IPS-18c (cell line): ENCODE measurements around the gene CFAP45.

Experiments
- H3K4me3 ChIP-seq: 2 replicates; pipeline ENCODE4 v1.7.0; 2013; ENCODE audit warnings: low read depth, mild to moderate bottlenecking, low read length, moderate library complexity; ENCODE audit not compliant: insufficient read depth
- H3K9me3 ChIP-seq: one replicate; pipeline ENCODE4 v1.6.1; 2013; ENCODE audit warnings: mild to moderate bottlenecking, low read length, moderate library complexity; ENCODE audit not compliant: control insufficient read depth, insufficient read depth

Gene CFAP45

DNA sequence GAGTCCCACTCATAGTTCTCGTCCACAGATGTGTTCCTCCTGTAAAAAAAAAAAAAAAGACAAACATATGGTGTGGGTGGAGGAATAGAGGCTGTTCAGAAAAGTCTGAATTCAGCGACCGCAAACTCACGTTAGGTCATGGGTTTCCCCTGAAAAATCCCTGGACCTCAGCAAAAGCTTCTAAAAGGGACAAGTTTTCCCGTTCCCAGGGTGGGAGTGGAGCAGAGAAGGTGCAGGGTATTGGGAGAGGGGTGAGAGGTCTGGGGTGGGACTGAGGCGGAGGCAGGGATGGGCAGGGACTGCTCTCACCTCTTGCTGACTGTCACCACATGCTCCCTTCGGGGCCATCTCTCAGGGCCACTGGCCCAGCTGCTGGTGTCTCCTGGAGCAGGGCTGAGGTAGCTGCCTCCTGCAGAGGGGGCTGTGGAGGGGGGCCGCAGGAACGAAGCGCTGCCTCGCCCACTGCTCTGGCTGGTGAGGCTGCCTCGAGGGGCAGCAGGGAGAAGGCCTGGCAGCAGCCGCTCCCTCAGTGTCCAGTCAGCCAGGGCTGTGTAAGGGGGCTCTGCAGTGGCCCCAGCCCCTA lies 28.0 kb upstream of the CFAP45 start:
- Histone ChIP-seq H3K9me3 (no peaks in the 10 kb centered on the region), H3K4me3 (no peak overlapping the region)

- H3K9me3 ChIP-seq = no peaks in the 10 kb centered on the region
- H3K4me3 ChIP-seq = no peak overlapping the region
These were observed 27.4 kb upstream of the CFAP45 start for GRCh38 chr1:159927211-159927848.

DNA sequence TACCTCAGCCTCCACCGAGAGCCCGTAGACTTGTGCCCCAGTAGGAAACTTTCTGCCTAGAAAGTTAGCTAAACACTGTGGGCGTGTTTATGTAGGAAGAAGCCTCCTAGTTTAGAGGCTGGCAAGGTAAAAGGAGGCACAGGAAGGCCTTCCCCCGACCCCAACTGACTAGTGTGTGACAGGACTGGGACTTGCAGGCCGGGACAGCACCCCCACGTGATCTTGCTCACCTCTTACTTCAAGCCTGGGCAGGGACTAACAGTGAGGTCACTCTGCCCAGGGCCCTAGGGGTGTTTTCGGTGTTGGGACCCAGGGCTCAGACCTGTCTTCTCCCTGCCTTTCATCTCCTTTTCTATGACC lies 25.7 kb upstream of the CFAP45 start:
- Histone ChIP-seq H3K9me3 (no peaks in the 10 kb centered on the region), H3K4me3 (peak overlapping the region; percentile 86)

GRCh38 chr1:159924791-159925718 lies 25.1 kb upstream of the CFAP45 start, which contains the start of gene TAGLN2:
Gene TAGLN2, minus strand, starts transcription at chr1:159925507. Its CDS starts 4,998 bp downstream, at chr1:159920509.
- H3K4me3 ChIP-seq = peak within 1 kb of the TSS; percentile 86
- no peaks in the 10 kb centered on the region for H3K9me3 ChIP-seq

GRCh38 chr1:159924025-159924790 lies 24.2 kb upstream of the CFAP45 start:
- H3K4me3 ChIP-seq = peak overlapping the region; percentile 86
- H3K9me3 ChIP-seq = no peaks in the 10 kb centered on the region

DNA sequence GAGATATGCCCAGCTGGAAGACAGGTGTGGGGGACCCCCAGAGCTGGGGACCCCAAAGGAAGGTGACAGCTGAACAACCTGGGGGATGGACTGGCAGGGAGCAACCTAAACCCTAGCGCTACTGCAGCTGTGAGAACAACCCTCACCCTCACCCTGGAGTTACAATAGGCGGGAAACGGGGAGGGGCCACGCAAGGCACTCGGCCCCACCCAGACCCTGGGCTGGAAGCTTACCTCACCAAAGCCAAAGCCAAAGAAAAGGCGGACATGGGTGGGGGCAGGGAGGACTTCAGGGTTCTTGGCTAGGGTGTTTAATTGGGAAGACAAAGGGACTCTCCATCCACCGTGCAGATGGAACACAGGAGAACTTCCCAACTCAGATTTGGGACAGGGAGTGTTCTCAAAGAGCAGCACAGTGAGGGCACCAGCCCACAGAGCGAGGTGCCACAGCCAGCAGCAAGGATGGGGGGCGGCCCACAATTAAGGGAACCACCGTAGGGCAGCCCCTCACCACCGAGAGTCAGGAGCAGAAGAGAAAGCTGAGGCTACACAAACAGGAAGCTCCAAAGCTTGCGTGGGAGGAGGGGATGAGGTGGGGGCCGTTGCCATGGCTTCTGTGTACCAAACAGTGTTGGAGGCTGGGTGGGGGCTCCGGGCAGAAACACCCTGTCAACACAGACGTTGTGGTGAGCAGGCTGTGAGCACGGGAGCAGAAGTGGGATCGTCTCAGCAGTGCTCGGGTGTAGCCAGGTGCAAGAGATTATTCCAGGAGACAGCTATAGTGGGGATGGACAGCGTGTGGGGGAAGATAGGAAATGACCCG lies 23.4 kb upstream of the CFAP45 start:
- Histone ChIP-seq H3K9me3 (no peaks in the 10 kb centered on the region), H3K4me3 (peak overlapping the region; percentile 86)

DNA sequence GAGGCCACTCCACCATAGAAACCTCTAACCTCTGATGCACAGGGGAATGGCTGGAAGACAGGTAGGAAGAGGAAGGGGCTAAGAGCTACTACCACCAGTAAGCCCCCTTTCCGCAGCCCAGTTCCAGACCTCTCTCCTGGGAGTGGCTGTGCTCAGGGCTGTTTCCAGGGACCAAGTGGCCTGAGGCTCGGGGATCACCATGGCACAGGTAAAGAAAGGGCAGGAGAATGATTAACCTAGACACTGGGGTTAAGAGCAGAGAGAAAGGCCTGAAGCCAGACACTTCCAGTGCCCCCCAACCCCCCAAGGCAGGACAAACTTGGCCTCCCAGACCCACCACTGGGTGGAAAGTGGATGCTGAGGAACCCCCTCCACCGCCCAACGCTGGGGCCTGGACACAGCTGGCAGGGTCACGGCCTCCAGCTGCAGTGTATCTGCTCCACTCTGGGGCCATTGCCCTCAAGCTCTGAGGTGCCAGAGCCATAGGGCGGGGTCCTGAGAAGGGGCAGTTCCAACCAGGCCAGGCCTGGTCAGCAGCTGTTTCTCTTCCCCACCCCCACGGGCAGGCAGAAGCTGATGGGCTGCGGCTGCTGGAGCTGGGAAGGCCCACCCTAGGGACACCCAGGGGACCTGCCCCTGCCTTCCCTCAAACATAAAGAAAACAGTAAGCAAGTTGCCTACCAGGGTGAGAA lies 22.7 kb upstream of the CFAP45 start:
- Histone ChIP-seq H3K4me3 (no peak overlapping the region; the same call in 1 of the 2 replicates), H3K9me3 (no peaks in the 10 kb centered on the region)

GRCh38 chr1:159921700-159922504 lies 21.9 kb upstream of the CFAP45 start:
- Histone ChIP-seq H3K9me3 (no peaks in the 10 kb centered on the region), H3K4me3 (no peak overlapping the region)

DNA sequence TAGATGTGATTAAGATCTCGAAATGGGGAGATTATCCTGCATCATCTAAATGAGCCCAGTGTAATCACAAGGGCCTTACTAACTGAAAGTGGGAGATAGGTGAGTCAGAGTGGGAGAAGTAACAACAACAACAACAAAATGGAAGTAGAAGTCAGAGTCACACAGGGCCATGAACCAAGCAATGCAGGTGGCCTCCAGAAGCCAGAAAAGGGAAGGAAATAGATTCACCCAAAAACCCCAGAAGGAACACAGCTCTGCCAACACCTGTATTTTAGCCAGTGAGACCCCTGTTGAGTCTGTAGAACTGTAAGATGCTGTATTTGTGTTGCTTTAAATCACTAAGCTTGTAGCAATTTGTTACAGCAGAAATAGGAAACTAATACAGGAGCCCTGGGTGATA lies 21.3 kb upstream of the CFAP45 start:
- Histone ChIP-seq H3K4me3 (no peak overlapping the region), H3K9me3 (no peaks in the 10 kb centered on the region)

- Histone ChIP-seq H3K4me3 (no peak overlapping the region), H3K9me3 (no peaks in the 10 kb centered on the region)
These were observed 20.7 kb upstream of the CFAP45 start for GRCh38 chr1:159920651-159921050.

GRCh38 chr1:159920202-159920601 lies 20.2 kb upstream of the CFAP45 start:
- Histone ChIP-seq H3K4me3 (no peak overlapping the region), H3K9me3 (no peaks in the 10 kb centered on the region)

DNA sequence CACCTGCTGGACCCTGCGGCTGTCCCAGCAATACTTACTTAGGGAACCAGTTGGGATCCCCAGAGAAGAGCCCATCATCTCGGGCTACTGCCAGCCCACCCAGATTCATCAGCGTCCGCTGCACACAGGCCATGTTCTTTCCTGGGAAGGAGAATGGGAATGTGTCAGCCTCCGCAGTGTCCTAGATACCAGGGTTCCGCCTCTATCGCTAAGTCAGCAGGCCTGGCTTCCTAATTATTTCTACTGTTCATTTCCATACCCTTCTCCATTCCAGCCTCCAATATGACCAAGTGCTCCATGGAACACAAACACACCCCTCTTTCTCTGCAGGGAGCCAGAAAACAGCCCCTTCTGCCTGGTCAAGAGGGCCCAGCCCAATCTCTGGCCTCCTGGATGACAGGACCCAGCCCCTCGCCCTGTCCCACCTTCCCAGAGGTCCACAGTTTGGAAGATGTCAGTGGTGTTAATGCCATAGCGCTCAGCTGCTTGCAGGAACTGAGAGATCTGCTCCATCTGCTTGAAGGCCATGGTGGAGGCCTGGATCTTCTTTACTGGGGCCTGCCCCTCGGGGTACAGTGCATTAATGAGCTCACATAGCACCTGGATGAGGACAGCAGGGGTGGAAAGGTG lies 19.4 kb upstream of the CFAP45 start:
- H3K9me3 ChIP-seq = no peaks in the 10 kb centered on the region
- no peak overlapping the region for H3K4me3 ChIP-seq

DNA sequence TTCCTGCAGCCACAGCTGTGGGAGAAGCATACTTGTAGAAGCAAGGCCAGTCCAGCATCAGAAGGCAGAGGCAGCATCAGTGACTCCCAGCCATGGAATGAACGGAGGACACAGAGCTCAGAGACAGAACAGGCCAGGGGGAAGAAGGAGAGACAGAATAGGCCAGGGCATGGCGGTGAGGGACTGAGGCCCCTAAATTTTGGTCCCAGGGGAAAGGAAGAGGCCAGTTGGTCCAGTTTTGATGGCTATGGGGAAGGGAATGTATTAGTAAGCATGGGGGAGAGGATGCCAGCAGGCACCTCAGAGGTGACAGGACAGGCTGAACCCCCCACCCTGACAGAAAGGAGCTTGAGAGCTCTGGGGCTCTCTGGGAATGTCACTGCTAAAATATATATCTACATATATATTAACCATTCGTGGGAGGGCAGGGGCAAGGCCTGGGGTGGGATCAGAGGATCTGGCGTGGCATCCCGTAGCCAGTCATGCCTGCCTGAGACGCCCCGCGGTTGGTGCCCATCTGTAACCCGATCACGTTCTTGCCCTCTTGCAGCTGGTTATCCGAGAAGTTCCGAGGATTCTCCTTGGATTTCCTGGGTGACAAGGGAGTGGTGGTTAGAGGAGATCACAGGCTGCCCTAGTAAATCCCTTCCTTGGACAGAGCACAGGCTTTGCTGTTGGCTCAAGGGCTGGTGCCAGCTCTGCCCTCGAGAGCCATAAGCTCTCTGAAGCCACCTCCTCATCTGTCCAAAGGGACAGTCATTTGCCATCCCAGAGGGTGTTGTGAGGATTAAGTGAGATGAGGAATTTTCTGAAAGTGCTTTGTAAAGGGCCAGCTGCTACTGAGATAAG lies 18.6 kb upstream of the CFAP45 start:
- Histone ChIP-seq H3K4me3 (no peak overlapping the region), H3K9me3 (no peaks in the 10 kb centered on the region)
